HCT116 (cell line): ENCODE data around the gene SEPHS2.

Experiments
- CBX3 ChIP-seq: IDR thresholded peaks from 2 replicates; pipeline ENCODE4 v1.6.1; 2012; ENCODE audit warnings: low read depth
- CTCF ChIP-seq, 3 experiments: fragments of 200-600 bp in 1 of 3; sonication (generic) in 1 of 3; IDR thresholded peaks in 2 of 3; conservative IDR thresholded peaks in 1 of 3; 2 replicates each; pipeline ENCODE4 v1.5.1; 2012 to 2017; ENCODE audit warnings: low read depth in 2 of 3, low read length in 2 of 3, antibody characterized with exemption in 1 of 3, borderline replicate concordance in 1 of 3, control low read depth in 1 of 3, mild to moderate bottlenecking in 1 of 3, mixed read lengths in 1 of 3, mixed run types in 1 of 3, moderate library complexity in 1 of 3; ENCODE audit not compliant: insufficient read depth in 1 of 3
- EGR1 ChIP-seq: IDR thresholded peaks from 2 replicates; pipeline ENCODE4 v1.6.1; 2012; ENCODE audit warnings: low read depth
- EZH2 ChIP-seq: fragments of 200-600 bp; sonication (generic); IDR thresholded peaks from 2 replicates; pipeline ENCODE4 v1.6.1; 2017; ENCODE audit warnings: antibody characterized with exemption, mixed run types
- EZH2phosphoT487 ChIP-seq: fragments of 200-600 bp; IDR thresholded peaks from 2 replicates; pipeline ENCODE4 v1.6.1; 2018; ENCODE audit warnings: antibody characterized with exemption, borderline replicate concordance
- FOSL1 ChIP-seq: IDR thresholded peaks from 2 replicates; pipeline ENCODE4 v1.6.1; 2012; ENCODE audit warnings: low read depth
- JUND ChIP-seq: IDR thresholded peaks from 2 replicates; pipeline ENCODE4 v1.6.1; 2012
- POLR2A ChIP-seq: IDR thresholded peaks from 2 replicates; pipeline ENCODE4 v1.7.0; 2011; ENCODE audit warnings: borderline replicate concordance; ENCODE audit not compliant: insufficient read depth, insufficient read length; ENCODE audit errors: extremely low read depth
- REST ChIP-seq: IDR thresholded peaks from 2 replicates; pipeline ENCODE4 v1.6.1; 2012; ENCODE audit warnings: low read depth
- YY1 ChIP-seq: IDR thresholded peaks from 2 replicates; pipeline ENCODE4 v1.6.1; 2011; ENCODE audit warnings: low read length, low read depth, moderate library complexity, mild to moderate bottlenecking; ENCODE audit not compliant: insufficient replicate concordance; ENCODE audit errors: extremely low read depth
- ZFX ChIP-seq: fragments of 450-650 bp; IDR thresholded peaks from 2 replicates; pipeline ENCODE4 v1.6.1; 2017

GRCh38 chr16:30485818-30486436 lies 40.3 kb upstream of the SEPHS2 start:
- TF ChIP-seq CTCF (IDR thresholded peaks at IDR 0.05 in 2 of 3, conservative IDR thresholded peaks at IDR 0.05 in 1 of 3; ENCODE audit: borderline replicate concordance in 1 of 3, insufficient read depth in 1 of 3, low read depth in 2 of 3, low read length in 2 of 3) (no peak), REST (no peak), CBX3 (no peak), EZH2 (no peak), EGR1 (no peak), ZFX (no peak), FOSL1 (no peak), JUND (no peak), EZH2phosphoT487 (no peak), YY1 (no peak), POLR2A (no peak)
